Upper lobe of left lung (tissue), 4 donors: ENCODE measurements around the gene LRRC53.

Source experiments
- CTCF ChIP-seq, 6 experiments: fragments of 450-650 bp in 4 of 6; fragments of 200-600 bp in 2 of 6; sonication (generic) in 2 of 6; IDR thresholded peaks; one replicate each; pipeline ENCODE4 v1.5.1; 2016 to 2019; ENCODE audit warnings: antibody characterized with exemption in 6 of 6
- EP300 ChIP-seq, 4 donors: sonication (generic); formaldehyde crosslinking; IDR thresholded peaks; one replicate each; pipeline ENCODE4 v1.5.1; 2017; ENCODE audit warnings: antibody characterized with exemption in 4 of 4, control low read depth in 2 of 4
- POLR2A ChIP-seq, 4 donors: fragments of 450-650 bp; IDR thresholded peaks; one replicate each; pipeline ENCODE4 v1.5.1; 2016 to 2017; ENCODE audit warnings: antibody characterized with exemption in 4 of 4, mild to moderate bottlenecking in 2 of 4

- TF ChIP-seq CTCF (IDR thresholded peaks at IDR 0.05): no peak
- TF ChIP-seq POLR2A (IDR thresholded peaks at IDR 0.05): no peak
- TF ChIP-seq EP300 (IDR thresholded peaks at IDR 0.05): no peak
Observed at GRCh38 chr1:74423471-74423870, 88.9 kb downstream of the LRRC53 start.
